Prostate gland (tissue), 2 donors: ENCODE results near the gene ZNF292. TPM values are rescaled to one million over a fixed set of nuclear protein-coding genes. Genes with fewer than 3 reads are reported as not detected.

Experiments
- DNase-seq: peaks from one replicate; pipeline ENCODE4 v3.0.0-alpha.2; 2019; ENCODE audit warnings: low spot score
- H3K27ac ChIP-seq, 2 donors: fragments of 200-600 bp; sonication (generic); 2 replicates each; pipeline ENCODE4 v1.5.1; 2017 to 2019
- H3K27me3 ChIP-seq: fragments of 200-600 bp; sonication (generic); replicated peaks from 2 replicates; pipeline ENCODE4 v1.5.1; 2019; ENCODE audit not compliant: insufficient read depth
- H3K36me3 ChIP-seq, 2 donors: fragments of 200-600 bp; sonication (generic); 1 replicate in 1 of 2; 2 replicates in 1 of 2; pipeline versions ENCODE4 v1.5.1 to v1.8.1; 2017 to 2019
- H3K4me1 ChIP-seq: fragments of 200-600 bp; sonication (generic); replicated peaks from 2 replicates; pipeline ENCODE4 v1.5.1; 2019
- H3K4me3 ChIP-seq, 2 donors: fragments of 200-600 bp; sonication (generic); 2 replicates each; pipeline ENCODE4 v1.5.1; 2017 to 2019
- H3K9me3 ChIP-seq: fragments of 200-600 bp; sonication (generic); 2 replicates; pipeline ENCODE4 v1.5.1; 2017
- POLR2A ChIP-seq: fragments of 450-650 bp; IDR thresholded peaks from one replicate; pipeline ENCODE4 v1.6.1; 2016; ENCODE audit warnings: antibody characterized with exemption, mild to moderate bottlenecking
- POLR2AphosphoS5 ChIP-seq: sonication (generic); formaldehyde crosslinking; IDR thresholded peaks from one replicate; pipeline ENCODE4 v1.6.1; 2017; ENCODE audit warnings: antibody characterized with exemption
- whole genome bisulfite sequencing: methylation state at CpG from one replicate; pipeline ENCODE4 v1.1.5; 2018; 5-methylcytosine and 5-hydroxymethylcytosine counted together
- intact Hi-C: fragments of 100-400 bp; cut with DNase I; formaldehyde crosslinking; loops from one replicate; pipeline ENCODE4 v1.14.2; 2022
- total RNA-seq, 2 donors: library from RNA; depleted of rRNA; stranded (reverse); fragments of >200 nt; gene quantifications; one replicate each; pipeline ENCODE4 v1.1.0, GENCODE V29; 2016
- TF ChIP-seq, protein P1 (sequence below), 4 experiments: fragments of 200-600 bp in 2 of 4; fragments of 450-650 bp in 2 of 4; sonication (generic) in 2 of 4; IDR thresholded peaks; 1 replicate in 3 of 4; 2 replicates in 1 of 4; pipeline ENCODE4 v1.5.1; 2016 to 2019; ENCODE audit warnings: antibody characterized with exemption in 4 of 4, mild to moderate bottlenecking in 2 of 4, moderate library complexity in 2 of 4

Gene ZNF292
- total RNA-seq, 2 donors from 2014 or later, result 28.0 to 49.0 TPM

DNA sequence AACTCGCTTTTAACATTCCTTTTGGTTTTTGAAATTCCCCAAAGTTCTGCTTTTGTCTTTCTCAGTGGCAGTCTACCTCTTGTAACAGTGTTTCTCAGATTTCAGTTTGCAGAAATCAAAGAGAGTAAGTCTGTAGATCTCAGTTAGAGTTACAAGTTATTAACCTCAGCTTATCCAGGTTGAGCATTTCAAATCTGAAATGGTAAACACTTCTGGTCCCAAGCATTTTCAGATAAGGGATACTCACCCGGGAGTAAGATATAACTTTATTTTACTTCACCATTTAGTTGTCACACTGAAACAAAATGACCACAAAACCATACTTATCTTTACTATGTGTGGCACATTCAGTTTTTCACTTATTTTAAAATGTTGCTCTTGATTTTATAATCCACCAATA lies 9.8 kb downstream of the ZNF292 start:
- no peaks in the 10 kb centered on the region for H3K36me3 ChIP-seq
- no peak for DNase-seq
- H3K27ac ChIP-seq, result no peak overlapping the region
- TF ChIP-seq, protein P1, sequence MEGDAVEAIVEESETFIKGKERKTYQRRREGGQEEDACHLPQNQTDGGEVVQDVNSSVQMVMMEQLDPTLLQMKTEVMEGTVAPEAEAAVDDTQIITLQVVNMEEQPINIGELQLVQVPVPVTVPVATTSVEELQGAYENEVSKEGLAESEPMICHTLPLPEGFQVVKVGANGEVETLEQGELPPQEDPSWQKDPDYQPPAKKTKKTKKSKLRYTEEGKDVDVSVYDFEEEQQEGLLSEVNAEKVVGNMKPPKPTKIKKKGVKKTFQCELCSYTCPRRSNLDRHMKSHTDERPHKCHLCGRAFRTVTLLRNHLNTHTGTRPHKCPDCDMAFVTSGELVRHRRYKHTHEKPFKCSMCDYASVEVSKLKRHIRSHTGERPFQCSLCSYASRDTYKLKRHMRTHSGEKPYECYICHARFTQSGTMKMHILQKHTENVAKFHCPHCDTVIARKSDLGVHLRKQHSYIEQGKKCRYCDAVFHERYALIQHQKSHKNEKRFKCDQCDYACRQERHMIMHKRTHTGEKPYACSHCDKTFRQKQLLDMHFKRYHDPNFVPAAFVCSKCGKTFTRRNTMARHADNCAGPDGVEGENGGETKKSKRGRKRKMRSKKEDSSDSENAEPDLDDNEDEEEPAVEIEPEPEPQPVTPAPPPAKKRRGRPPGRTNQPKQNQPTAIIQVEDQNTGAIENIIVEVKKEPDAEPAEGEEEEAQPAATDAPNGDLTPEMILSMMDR (IDR thresholded peaks at IDR 0.05), result no peak
- no peak for TF ChIP-seq POLR2AphosphoS5
- no peak for TF ChIP-seq POLR2A
- H3K4me1 ChIP-seq, result peaks cover 6% of the 10 kb centered on the region
- intact Hi-C loops, result no loop called here
- no peak overlapping the region for H3K4me3 ChIP-seq
- 66% methylated on average over 2 of the region's 2 CpGs for WGBS
- H3K9me3 ChIP-seq, result no peaks in the 10 kb centered on the region
- no peaks in the 10 kb centered on the region for H3K27me3 ChIP-seq

DNA sequence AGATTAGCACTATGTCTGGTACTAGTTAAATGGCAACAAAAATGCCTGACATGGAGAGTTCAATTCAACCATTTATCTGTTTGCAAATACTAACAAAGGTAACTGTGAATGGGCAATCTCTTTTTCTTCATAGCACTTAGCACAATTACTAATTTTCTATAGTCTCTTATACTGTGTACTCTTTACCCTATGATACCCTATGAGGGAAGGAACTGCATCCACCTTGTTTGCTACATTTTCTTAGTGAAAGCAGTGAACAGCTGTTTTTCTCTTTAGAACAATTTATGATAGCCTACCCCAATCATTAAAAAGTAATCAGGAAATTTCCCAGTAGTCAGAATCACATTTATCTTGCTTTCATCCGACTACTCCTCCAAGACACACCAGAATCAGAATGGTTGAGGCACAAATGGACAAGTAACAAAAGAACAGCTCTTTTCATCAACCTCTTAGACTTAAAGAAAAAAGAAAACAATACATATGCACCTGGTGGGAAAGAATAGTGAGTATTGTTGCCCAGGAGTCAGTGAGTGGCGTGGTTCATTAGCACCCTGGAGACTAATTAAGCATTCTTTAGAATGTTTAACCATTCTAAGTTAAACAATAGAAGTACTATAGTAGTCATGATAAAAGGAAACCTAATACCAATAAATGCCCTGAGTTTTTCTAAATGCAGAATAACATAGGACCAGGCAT lies 16.7 kb downstream of the ZNF292 start:
- H3K4me1 ChIP-seq, result no peaks in the 10 kb centered on the region
- intact Hi-C loops, result no loop called here
- WGBS, result 93% methylated on average over 2 of the region's 2 CpGs

DNA sequence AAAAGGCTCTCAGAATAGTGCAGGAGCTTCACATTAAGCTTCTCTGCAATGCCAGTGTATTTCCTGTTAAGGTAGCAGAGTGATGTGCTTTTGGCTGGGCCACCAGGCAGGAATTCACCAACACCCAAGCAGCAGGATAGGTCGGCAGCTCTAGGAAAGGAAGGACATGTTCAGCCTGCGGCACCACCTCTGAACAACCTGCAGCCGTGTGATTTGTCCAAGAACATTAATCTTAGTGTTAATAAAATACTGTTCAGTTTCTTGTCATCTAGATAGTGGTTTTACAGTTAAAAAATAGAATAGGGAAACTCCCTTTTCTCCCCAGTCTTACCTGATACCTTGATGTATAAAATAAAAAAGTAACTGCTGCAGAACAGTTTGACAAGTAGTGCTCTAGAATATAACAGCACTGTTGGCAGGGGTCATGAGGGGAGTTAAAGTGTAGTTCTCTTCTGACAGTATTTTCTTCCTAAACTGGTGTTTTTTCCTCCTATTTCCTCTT lies 18.8 kb downstream of the ZNF292 start:
- Histone ChIP-seq H3K9me3 (no peaks in the 10 kb centered on the region), H3K27ac (no peak overlapping the region), H3K36me3 (no peaks in the 10 kb centered on the region), H3K4me3 (no peak overlapping the region), H3K4me1 (no peaks in the 10 kb centered on the region), H3K27me3 (no peaks in the 10 kb centered on the region)
- WGBS, result 9% methylated on average over 3 of the region's 3 CpGs
- peak; percentile 17 for DNase-seq
- TF ChIP-seq POLR2AphosphoS5, result no peak
- no peak for TF ChIP-seq POLR2A
- TF ChIP-seq, protein P1 (IDR thresholded peaks at IDR 0.05), result no peak
- intact Hi-C loops, result no loop called here

More for the DNA sequence above, 16.7 kb downstream of the ZNF292 start:
- Histone ChIP-seq H3K27ac (no peak overlapping the region), H3K36me3 (no peaks in the 10 kb centered on the region), H3K9me3 (no peaks in the 10 kb centered on the region), H3K27me3 (no peaks in the 10 kb centered on the region), H3K4me3 (no peak overlapping the region)
- TF ChIP-seq POLR2A (no peak), POLR2AphosphoS5 (no peak)
- TF ChIP-seq, protein P1 (IDR thresholded peaks at IDR 0.05), result no peak
- DNase-seq, result no peak

DNA sequence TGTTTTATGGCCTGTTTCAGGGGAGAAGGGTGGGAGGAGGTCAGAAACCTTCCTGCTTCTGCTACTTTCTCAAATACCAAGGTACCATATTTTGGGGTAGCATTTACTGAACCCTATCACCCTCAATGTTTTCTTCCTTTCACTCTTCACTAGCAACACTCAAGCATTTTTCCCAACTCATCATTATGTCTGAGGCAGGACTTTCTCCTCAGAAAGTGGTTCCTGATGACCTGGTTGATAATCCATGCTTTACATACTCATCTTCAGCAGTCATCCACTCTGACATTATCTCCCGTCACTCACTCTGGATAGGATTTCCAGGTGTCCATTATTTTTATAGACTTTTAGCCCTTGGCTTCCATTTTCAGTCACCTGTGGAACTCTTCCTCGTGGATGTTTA lies 21.1 kb downstream of the ZNF292 start:
- no peak overlapping the region for H3K4me3 ChIP-seq
- WGBS, result 90% methylated on average over 2 of the region's 2 CpGs
- H3K36me3 ChIP-seq, result no peaks in the 10 kb centered on the region
- TF ChIP-seq POLR2A, result no peak
- no peak for TF ChIP-seq POLR2AphosphoS5
- TF ChIP-seq, protein P1 (IDR thresholded peaks at IDR 0.05), result no peak
- no peaks in the 10 kb centered on the region for H3K27me3 ChIP-seq
- intact Hi-C loops, result no loop called here
- H3K4me1 ChIP-seq, result no peaks in the 10 kb centered on the region
- H3K9me3 ChIP-seq, result no peaks in the 10 kb centered on the region
- no peak for DNase-seq
- H3K27ac ChIP-seq, result no peak overlapping the region
